Upper lobe of left lung (tissue), 6 donors: ENCODE data around the gene CENPP. TPM values are rescaled to one million over a fixed set of nuclear protein-coding genes. Genes with fewer than 3 reads are reported as not detected.

Source experiments
- ATAC-seq, 2 donors: fragments of 200-7000 bp; cut with Tn5 transposase; one replicate each; pipeline ENCODE4 v1.9.1; 2022; ENCODE audit warnings: mild to moderate bottlenecking in 2 of 2, moderate library complexity in 2 of 2; ENCODE audit not compliant: low FRiP score in 2 of 2
- DNase-seq, 2 donors: peaks; one replicate each; pipeline ENCODE4 v3.0.0-alpha.2; 2019 to 2020
- H3K27ac ChIP-seq, 4 donors: fragments of 200-600 bp; sonication (generic); one replicate each; pipeline ENCODE4 v1.5.1; 2016 to 2019
- H3K27me3 ChIP-seq, 4 donors: fragments of 200-600 bp; sonication (generic); one replicate each; pipeline ENCODE4 v1.5.1; 2017 to 2019
- H3K36me3 ChIP-seq, 4 donors: fragments of 200-600 bp; sonication (generic); one replicate each; pipeline ENCODE4 v1.5.1; 2016 to 2019
- H3K4me1 ChIP-seq, 4 donors: fragments of 200-600 bp; sonication (generic); one replicate each; pipeline ENCODE4 v1.5.1; 2018 to 2019
- H3K4me3 ChIP-seq, 4 donors: fragments of 200-600 bp; sonication (generic); one replicate each; pipeline ENCODE4 v1.5.1; 2017 to 2019; ENCODE audit warnings: mild to moderate bottlenecking in 2 of 4, moderate library complexity in 1 of 4
- H3K9me3 ChIP-seq, 4 donors: fragments of 200-600 bp; sonication (generic); one replicate each; pipeline ENCODE4 v1.5.1; 2018 to 2019
- EP300 ChIP-seq, 4 donors: sonication (generic); formaldehyde crosslinking; IDR thresholded peaks; one replicate each; pipeline ENCODE4 v1.5.1; 2017; ENCODE audit warnings: antibody characterized with exemption in 4 of 4, control low read depth in 2 of 4
- POLR2A ChIP-seq, 4 donors: fragments of 450-650 bp; IDR thresholded peaks; one replicate each; pipeline ENCODE4 v1.5.1; 2016 to 2017; ENCODE audit warnings: antibody characterized with exemption in 4 of 4, mild to moderate bottlenecking in 2 of 4
- POLR2AphosphoS5 ChIP-seq, 2 donors: sonication (generic); formaldehyde crosslinking; IDR thresholded peaks; one replicate each; pipeline ENCODE4 v1.5.1; 2017; ENCODE audit warnings: antibody characterized with exemption in 2 of 2
- WGBS, 2 donors: methylation state at CpG; one replicate each; pipeline ENCODE4 v1.1.5; 2017 to 2018; 5-methylcytosine and 5-hydroxymethylcytosine counted together
- total RNA-seq, 6 donors: library from RNA; depleted of rRNA in 4 of 6; stranded (reverse); fragments of >200 nt in 4 of 6; gene quantifications; one replicate each; pipeline versions ENCODE4 v1.1.0 to v1.2.1, GENCODE V29; 2016 to 2021
- TF ChIP-seq, protein P1 (sequence below), 6 experiments: fragments of 450-650 bp in 4 of 6; fragments of 200-600 bp in 2 of 6; sonication (generic) in 2 of 6; IDR thresholded peaks; one replicate each; pipeline ENCODE4 v1.5.1; 2016 to 2019; ENCODE audit warnings: antibody characterized with exemption in 6 of 6
- donor health status: DM: no; HTN: no; CAD: no; lungs with moderate emphysema.
- donor health status: DM: no; HTN: yes; CAD: no; lungs with severe emphysema.

CENPP gene
- total RNA-seq, 6 donors from 2014 or later = 2.9 to 17.8 (median 4.9) TPM

DNA sequence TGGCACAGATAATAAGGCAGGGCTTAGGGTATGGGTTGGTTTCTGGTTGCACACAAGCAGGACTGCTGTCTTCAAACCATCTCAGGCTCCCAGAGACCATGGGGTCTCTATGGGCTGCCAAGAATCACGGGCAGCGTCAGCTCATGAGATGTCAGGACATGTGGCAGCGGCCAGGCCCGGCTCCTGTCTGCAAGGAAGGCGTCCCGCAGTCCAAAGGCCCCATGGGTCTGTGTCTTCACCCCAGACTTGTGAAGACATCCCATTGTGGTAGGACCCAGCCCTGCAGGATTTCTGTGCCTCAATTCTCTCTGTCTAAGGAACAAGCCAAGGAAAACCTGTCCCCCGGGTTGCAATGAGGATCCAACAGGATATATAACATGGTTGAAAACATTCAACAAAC is 311.6 kb downstream of the CENPP start:
- Histone ChIP-seq H3K9me3 (no peaks in the 10 kb centered on the region), H3K4me3 (no peak overlapping the region), H3K27ac (no peak overlapping the region), H3K4me1 (peaks cover 0 to 6% (median 0%) of the 10 kb centered on the region in 4 donors), H3K27me3 (no peaks in the 10 kb centered on the region), H3K36me3 (peaks cover 12 to 95% (median 85%) of the 10 kb centered on the region in 4 donors)
- WGBS, 2 donors = 91 to 100% methylated on average over 3 to 7 of the region's 7 CpGs
- no peak for ATAC-seq
- no peak for DNase-seq
- TF ChIP-seq, protein P1, sequence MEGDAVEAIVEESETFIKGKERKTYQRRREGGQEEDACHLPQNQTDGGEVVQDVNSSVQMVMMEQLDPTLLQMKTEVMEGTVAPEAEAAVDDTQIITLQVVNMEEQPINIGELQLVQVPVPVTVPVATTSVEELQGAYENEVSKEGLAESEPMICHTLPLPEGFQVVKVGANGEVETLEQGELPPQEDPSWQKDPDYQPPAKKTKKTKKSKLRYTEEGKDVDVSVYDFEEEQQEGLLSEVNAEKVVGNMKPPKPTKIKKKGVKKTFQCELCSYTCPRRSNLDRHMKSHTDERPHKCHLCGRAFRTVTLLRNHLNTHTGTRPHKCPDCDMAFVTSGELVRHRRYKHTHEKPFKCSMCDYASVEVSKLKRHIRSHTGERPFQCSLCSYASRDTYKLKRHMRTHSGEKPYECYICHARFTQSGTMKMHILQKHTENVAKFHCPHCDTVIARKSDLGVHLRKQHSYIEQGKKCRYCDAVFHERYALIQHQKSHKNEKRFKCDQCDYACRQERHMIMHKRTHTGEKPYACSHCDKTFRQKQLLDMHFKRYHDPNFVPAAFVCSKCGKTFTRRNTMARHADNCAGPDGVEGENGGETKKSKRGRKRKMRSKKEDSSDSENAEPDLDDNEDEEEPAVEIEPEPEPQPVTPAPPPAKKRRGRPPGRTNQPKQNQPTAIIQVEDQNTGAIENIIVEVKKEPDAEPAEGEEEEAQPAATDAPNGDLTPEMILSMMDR (IDR thresholded peaks at IDR 0.05) = no peak

DNA sequence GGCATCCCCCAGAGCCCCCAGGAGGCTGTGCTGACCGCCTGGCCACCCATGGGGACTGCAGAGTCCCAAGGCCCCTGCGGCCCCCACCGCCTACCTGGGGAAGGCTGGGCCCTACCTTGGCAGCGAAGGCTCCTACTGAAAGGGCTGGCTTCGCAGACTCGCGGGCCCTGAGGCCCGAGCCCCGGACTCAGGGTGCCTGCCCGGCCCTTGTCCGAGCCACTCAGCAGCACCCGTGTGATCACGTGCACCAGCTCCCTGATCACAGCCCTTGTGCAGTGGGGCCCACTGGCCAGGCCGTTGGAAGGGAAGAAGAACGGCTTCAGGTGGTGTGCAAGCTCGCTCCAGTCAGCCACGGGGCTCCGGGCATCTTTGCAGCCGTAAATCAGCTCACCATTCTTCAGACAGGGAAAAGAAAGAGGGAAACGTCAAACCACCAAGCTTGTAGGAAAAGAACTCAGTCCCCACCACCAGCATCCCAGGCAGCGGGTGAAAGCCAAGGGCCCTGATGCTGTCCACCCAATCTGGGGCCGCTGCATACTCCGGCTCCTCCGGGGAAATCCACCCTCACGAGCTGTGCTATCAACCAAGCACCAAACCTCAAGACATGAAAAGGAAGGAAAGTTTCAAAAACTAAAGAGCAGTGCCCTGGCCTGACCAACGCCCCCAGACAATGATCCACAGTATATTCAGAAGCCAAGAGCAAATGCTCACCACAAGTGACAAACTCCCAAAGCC is 312.3 kb downstream of the CENPP start:
- WGBS, 2 donors = 95 to 98% methylated on average over 13 to 17 of the region's 26 CpGs

DNA sequence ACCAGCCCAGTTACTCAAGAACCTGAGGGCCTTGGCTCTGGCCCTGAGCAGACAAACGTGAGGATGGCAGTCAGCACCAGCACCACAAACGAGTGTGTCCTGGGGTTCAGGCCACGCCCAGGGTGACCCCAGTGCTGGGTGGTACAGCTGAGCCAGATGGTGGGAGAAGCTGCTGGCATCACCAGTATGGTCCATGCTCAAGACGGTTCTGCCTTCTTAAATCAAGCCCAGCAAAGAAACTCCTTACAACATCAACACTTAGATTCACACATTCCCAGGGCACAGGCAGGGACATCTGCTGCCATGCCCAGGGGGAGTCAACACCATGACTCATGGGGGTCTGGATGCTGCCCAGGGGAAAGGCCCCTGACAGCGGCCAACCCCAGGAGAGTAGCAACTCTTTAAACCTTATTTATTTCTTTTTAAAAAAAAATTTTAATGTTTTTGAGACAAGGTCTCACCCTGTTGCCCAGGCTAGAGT is 312.9 kb downstream of the CENPP start:
- ATAC-seq (no peak), DNase-seq (peak in 1 of 2 donors; percentile 22)
- Histone ChIP-seq H3K9me3 (no peaks in the 10 kb centered on the region), H3K27ac (no peak overlapping the region), H3K4me3 (no peak overlapping the region), H3K27me3 (no peaks in the 10 kb centered on the region), H3K4me1 (peaks cover 0 to 6% (median 0%) of the 10 kb centered on the region in 4 donors), H3K36me3 (peaks cover 19 to 96% (median 84%) of the 10 kb centered on the region in 4 donors)
- 89 to 100% methylated on average over 1 to 5 of the region's 5 CpGs for WGBS, 2 donors
- TF ChIP-seq, protein P1 (IDR thresholded peaks at IDR 0.05) = no peak
- TF ChIP-seq POLR2AphosphoS5 (IDR thresholded peaks at IDR 0.05) = no peak
- TF ChIP-seq POLR2A (IDR thresholded peaks at IDR 0.05) = no peak
- no peak for TF ChIP-seq EP300 (IDR thresholded peaks at IDR 0.05)

More for the DNA sequence above, 312.3 kb downstream of the CENPP start:
- Histone ChIP-seq H3K27me3 (no peaks in the 10 kb centered on the region), H3K27ac (no peak overlapping the region), H3K36me3 (peaks cover 19 to 96% (median 85%) of the 10 kb centered on the region in 4 donors), H3K4me3 (no peak overlapping the region), H3K4me1 (peaks cover 0 to 6% (median 0%) of the 10 kb centered on the region in 4 donors), H3K9me3 (no peaks in the 10 kb centered on the region)
- ATAC-seq (no peak), DNase-seq (peak in 1 of 2 donors; percentile 77)
- TF ChIP-seq POLR2A (IDR thresholded peaks at IDR 0.05) (no peak), POLR2AphosphoS5 (IDR thresholded peaks at IDR 0.05) (no peak), EP300 (IDR thresholded peaks at IDR 0.05) (no peak)
- TF ChIP-seq, protein P1 (IDR thresholded peaks at IDR 0.05) = no peak

DNA sequence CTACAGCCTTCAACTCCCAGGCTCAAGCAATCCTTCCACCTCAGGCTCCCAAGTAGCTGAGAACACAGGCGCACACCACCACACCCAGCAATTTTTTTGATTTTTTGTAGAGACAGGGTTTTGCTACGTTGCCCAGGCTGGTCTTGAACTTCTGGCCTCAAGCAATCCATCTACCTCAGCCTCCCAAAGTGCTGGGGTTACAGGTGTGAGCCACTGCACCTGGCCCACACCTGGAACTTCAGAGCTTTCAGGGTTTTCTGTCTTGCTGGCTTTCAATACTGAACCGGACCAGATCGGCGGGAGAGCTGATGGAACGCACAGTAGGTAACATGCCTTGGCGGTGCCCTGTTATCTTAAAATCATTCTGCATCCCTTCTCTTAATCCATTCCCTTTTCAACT is 313.4 kb downstream of the CENPP start:
- Histone ChIP-seq H3K4me3 (no peak overlapping the region), H3K36me3 (peaks cover 19 to 96% (median 83%) of the 10 kb centered on the region in 4 donors), H3K9me3 (no peaks in the 10 kb centered on the region), H3K27ac (no peak overlapping the region), H3K4me1 (peaks cover 0 to 6% (median 0%) of the 10 kb centered on the region in 4 donors), H3K27me3 (no peaks in the 10 kb centered on the region)
- ATAC-seq (no peak), DNase-seq (no peak)
- 95 to 97% methylated on average over 7 of the region's 7 CpGs for WGBS, 2 donors
- no peak for TF ChIP-seq POLR2AphosphoS5 (IDR thresholded peaks at IDR 0.05)
- TF ChIP-seq, protein P1 (IDR thresholded peaks at IDR 0.05) = no peak
- TF ChIP-seq POLR2A (IDR thresholded peaks at IDR 0.05) = no peak
- TF ChIP-seq EP300 (IDR thresholded peaks at IDR 0.05) = no peak
